ENCODE data around the gene CDC5L. TPM values are rescaled to one million over a fixed set of nuclear protein-coding genes. Genes with fewer than 3 reads are reported as not detected.

CDC5L gene
- 27.1 TPM for total RNA-seq (2013)
- polyA plus RNA-seq (10 to 100 TPM in 1 of 3 donors, 1 to 10 TPM in 2; 4.9 to 10.2 (median 7.4) TPM), polyA minus RNA-seq (6.8 and 10.5 TPM in 2 replicates), total RNA-seq (60.2 to 140 (median 101) reads per million in 11 experiments)

- Histone ChIP-seq H3K27me3 (ENCODE audit: control insufficient read depth in 2 of 2, insufficient read depth in 2 of 2, low read length in 2 of 2) (no peaks in the 10 kb centered on the region), H3K4me2 (replicated peaks; ENCODE audit: extremely low read depth, low read length, poor library complexity, severe bottlenecking) (peak within 1 kb of the TSS; percentile 98), H3K4me3 (replicated peaks in 1 of 3; ENCODE audit: low read depth in 2 of 3, low read length in 3 of 3) (peak within 1 kb of the TSS; percentile 90 to 94 (median 91)), H3K79me2 (ENCODE audit: insufficient read depth, low read length) (peaks cover 45% of the 10 kb centered on the region), H3K9ac (ENCODE audit: insufficient read depth, low read length, poor library complexity, severe bottlenecking) (peak within 1 kb of the TSS; percentile 97), H3K9me3 (replicated peaks in 1 of 2; ENCODE audit: control insufficient read depth in 1 of 2, insufficient read depth in 1 of 2, low read length in 2 of 2) (no peaks in the 10 kb centered on the region), H2AFZ (ENCODE audit: insufficient read depth, low read depth, low read length, poor library complexity, severe bottlenecking) (peak within 1 kb of the TSS; percentile 87), H4K20me1 (ENCODE audit: insufficient read depth, low read length) (peaks cover 41% of the 10 kb centered on the region), H3K4me1 (ENCODE audit: control insufficient read depth in 1 of 2, insufficient read depth in 2 of 2, low read length in 2 of 2) (peaks cover 30 to 33% of the 10 kb centered on the region in 2 donors), H3K27ac (ENCODE audit: low read depth in 1 of 2, low read length in 2 of 2) (peak within 1 kb of the TSS; percentile 97 to 98), H3K36me3 (replicated peaks in 1 of 2; ENCODE audit: control insufficient read depth in 1 of 2, insufficient read depth in 2 of 2, low read length in 2 of 2) (peaks cover 14 to 25% of the 10 kb centered on the region in 2 donors)
- Mint-ChIP-seq H3K9me3 (peaks cover 0 to 2% (median 0%) of the 10 kb centered on the region in 7 donors), H3K27ac (peak within 1 kb of the TSS; percentile 96 to 99 (median 99)), H3K27me3 (ENCODE audit: low read depth in 3 of 3) (no peaks in the 10 kb centered on the region), H3K4me3 (peak within 1 kb of the TSS; percentile 94), H3K36me3 (peaks cover 31 to 32% of the 10 kb centered on the region in 2 donors), H3K4me1 (peaks cover 34% of the 10 kb centered on the region)
- intact Hi-C loops (cut with micrococcal nuclease): loop anchor here in 1 of 2 donors (5.0 kb wide), 1 partner anchor 120 kb away; the partner anchor contains the start of gene NFKBIE
- no peak for TF ChIP-seq CTCF (IDR thresholded peaks at IDR 0.05)
- peak; percentile 94 to 98 (median 96) for DNase-seq
- under 1% methylated on average over 38 of the region's 56 CpGs for WGBS (ENCODE audit: insufficient coverage)
Measured at GRCh38 chr6:44387346-44388134, at the start of gene CDC5L. CDC5L (plus strand) TSS chr6:44387706; CDS start chr6:44387824, 118 bp downstream.

- Histone ChIP-seq H4K20me1 (ENCODE audit: insufficient read depth, low read length) (no peaks in the 10 kb centered on the region), H3K9me3 (replicated peaks in 1 of 2; ENCODE audit: control insufficient read depth in 1 of 2, insufficient read depth in 1 of 2, low read length in 2 of 2) (no peaks in the 10 kb centered on the region), H3K4me2 (replicated peaks; ENCODE audit: extremely low read depth, low read length, poor library complexity, severe bottlenecking) (no peak overlapping the region), H3K4me3 (replicated peaks in 1 of 3; ENCODE audit: low read depth in 2 of 3, low read length in 3 of 3) (no peak overlapping the region), H3K36me3 (replicated peaks in 1 of 2; ENCODE audit: control insufficient read depth in 1 of 2, insufficient read depth in 2 of 2, low read length in 2 of 2) (no peaks in the 10 kb centered on the region), H3K27me3 (ENCODE audit: control insufficient read depth in 2 of 2, insufficient read depth in 2 of 2, low read length in 2 of 2) (peaks cover 0 to 3% of the 10 kb centered on the region in 2 donors), H2AFZ (ENCODE audit: insufficient read depth, low read depth, low read length, poor library complexity, severe bottlenecking) (no peak overlapping the region), H3K79me2 (ENCODE audit: insufficient read depth, low read length) (no peaks in the 10 kb centered on the region), H3K9ac (ENCODE audit: insufficient read depth, low read length, poor library complexity, severe bottlenecking) (no peak overlapping the region), H3K27ac (ENCODE audit: low read depth in 1 of 2, low read length in 2 of 2) (no peak overlapping the region), H3K4me1 (ENCODE audit: control insufficient read depth in 1 of 2, insufficient read depth in 2 of 2, low read length in 2 of 2) (peaks cover 25 to 28% of the 10 kb centered on the region in 2 donors)
- intact Hi-C loops (cut with micrococcal nuclease): loop anchor here (1.0 to 2.0 kb wide), 3 partner anchors 70 to 166 kb away; no protein-coding TSS in a partner anchor
- peak; percentile 84 for TF ChIP-seq CTCF (IDR thresholded peaks at IDR 0.05)
- Mint-ChIP-seq H3K4me3 (no peak overlapping the region), H3K27ac (peak overlapping the region in 1 of 7 donors; percentile 25), H3K27me3 (ENCODE audit: low read depth in 3 of 3) (peaks cover 4 to 7% (median 6%) of the 10 kb centered on the region in 3 donors), H3K9me3 (no peaks in the 10 kb centered on the region), H3K36me3 (no peaks in the 10 kb centered on the region), H3K4me1 (peaks cover 32% of the 10 kb centered on the region)
- WGBS (ENCODE audit: insufficient coverage): 3% methylated on average over 5 of the region's 11 CpGs
- peak; percentile 51 to 70 (median 70) for DNase-seq
Measured at GRCh38 chr6:44338228-44339122, 49.0 kb upstream of the CDC5L start.
